Liver (tissue), 9 donors: ENCODE results near the gene FCN3. TPM values are rescaled to one million over a fixed set of nuclear protein-coding genes. Genes with fewer than 3 reads are reported as not detected.

Experiments
- DNase-seq: peaks from one replicate; pipeline ENCODE4 v3.0.0-alpha.2; 2017; ENCODE audit warnings: low spot score
- H3K27ac ChIP-seq, 2 donors: one replicate each; pipeline ENCODE4 v1.7.0; 2013; ENCODE audit warnings: inconsistent platforms in 2 of 2, low read length in 2 of 2, control low read depth in 1 of 2, low read depth in 1 of 2, mild to moderate bottlenecking in 1 of 2
- H3K27me3 ChIP-seq, 4 donors: one replicate each; pipeline versions ENCODE4 v1.6.1 to v1.7.0; 2013; ENCODE audit warnings: low read length in 3 of 4, inconsistent platforms in 1 of 4, mild to moderate bottlenecking in 1 of 4, moderate library complexity in 1 of 4; ENCODE audit not compliant: control insufficient read depth in 4 of 4, insufficient read depth in 4 of 4
- H3K36me3 ChIP-seq, 4 donors: one replicate each; pipeline versions ENCODE4 v1.6.1 to v1.7.0; 2013; ENCODE audit warnings: low read length in 3 of 4, mild to moderate bottlenecking in 3 of 4, low read depth in 1 of 4, moderate library complexity in 1 of 4; ENCODE audit not compliant: control insufficient read depth in 4 of 4, insufficient read depth in 3 of 4
- H3K4me1 ChIP-seq, 4 donors: one replicate each; pipeline versions ENCODE4 v1.6.1 to v1.7.0; 2013; ENCODE audit warnings: low read length in 3 of 4, mild to moderate bottlenecking in 3 of 4, moderate library complexity in 1 of 4; ENCODE audit not compliant: control insufficient read depth in 4 of 4, insufficient read depth in 4 of 4
- H3K4me3 ChIP-seq, 3 donors: one replicate each; pipeline versions ENCODE4 v1.6.1 to v1.7.0; 2013; ENCODE audit warnings: low read length in 3 of 3, control low read depth in 1 of 3, low read depth in 1 of 3, mild to moderate bottlenecking in 1 of 3
- H3K9ac ChIP-seq, 2 donors: one replicate each; pipeline ENCODE4 v1.7.0; 2013; ENCODE audit warnings: low read length in 2 of 2, mild to moderate bottlenecking in 2 of 2, moderate library complexity in 2 of 2, control low read depth in 1 of 2, low read depth in 1 of 2
- H3K9me3 ChIP-seq, 4 donors: one replicate each; pipeline versions ENCODE4 v1.6.1 to v1.7.0; 2013; ENCODE audit warnings: low read length in 3 of 4; ENCODE audit not compliant: control insufficient read depth in 4 of 4
- ATF3 ChIP-seq: IDR thresholded peaks from 2 replicates; pipeline ENCODE4 v1.6.1; 2016; ENCODE audit warnings: antibody characterized with exemption
- CTCF ChIP-seq: fragments of 150-350 bp; IDR thresholded peaks from 2 replicates; pipeline ENCODE4 v1.5.1; 2017; ENCODE audit warnings: improper control_type of control experiment, low read depth, low read length; ENCODE audit not compliant: missing input control
- EGR1 ChIP-seq, 2 donors: IDR thresholded peaks; 2 replicates each; pipeline ENCODE4 v1.6.1; 2016 to 2018; ENCODE audit warnings: antibody characterized with exemption in 2 of 2, low read depth in 2 of 2
- FOXA1 ChIP-seq: IDR thresholded peaks from 2 replicates; pipeline ENCODE4 v1.6.1; 2016; ENCODE audit warnings: antibody characterized with exemption
- FOXA2 ChIP-seq: IDR thresholded peaks from 2 replicates; pipeline ENCODE4 v1.6.1; 2016; ENCODE audit warnings: antibody characterized with exemption
- GABPA ChIP-seq, 2 donors: IDR thresholded peaks in 1 of 2; conservative IDR thresholded peaks in 1 of 2; 2 replicates each; pipeline ENCODE4 v1.6.1; 2016; ENCODE audit warnings: antibody characterized with exemption in 2 of 2, mild to moderate bottlenecking in 1 of 2, moderate library complexity in 1 of 2
- HNF4A ChIP-seq, 2 donors: conservative IDR thresholded peaks; 2 replicates each; pipeline ENCODE4 v1.6.1; 2016; ENCODE audit warnings: antibody characterized with exemption in 2 of 2, mild to moderate bottlenecking in 2 of 2
- JUND ChIP-seq, 2 donors: IDR thresholded peaks; 2 replicates each; pipeline ENCODE4 v1.6.1; 2016; ENCODE audit warnings: antibody characterized with exemption in 2 of 2
- MAX ChIP-seq: IDR thresholded peaks from 2 replicates; pipeline ENCODE4 v1.6.1; 2016; ENCODE audit warnings: antibody characterized with exemption
- RAD21 ChIP-seq, 2 donors: IDR thresholded peaks; 2 replicates each; pipeline ENCODE4 v1.6.1; 2016; ENCODE audit warnings: antibody characterized with exemption in 2 of 2, mild to moderate bottlenecking in 2 of 2
- REST ChIP-seq: IDR thresholded peaks from 2 replicates; pipeline ENCODE4 v1.6.1; 2016; ENCODE audit warnings: antibody characterized with exemption, mild to moderate bottlenecking
- SP1 ChIP-seq: IDR thresholded peaks from 2 replicates; pipeline ENCODE4 v1.6.1; 2018; ENCODE audit warnings: antibody characterized with exemption, mild to moderate bottlenecking
- YY1 ChIP-seq: IDR thresholded peaks from 2 replicates; pipeline ENCODE4 v1.6.1; 2016; ENCODE audit warnings: antibody characterized with exemption, mild to moderate bottlenecking
- ZBTB33 ChIP-seq: IDR thresholded peaks from 2 replicates; pipeline ENCODE4 v1.6.1; 2016; ENCODE audit warnings: antibody characterized with exemption
- WGBS: extraction: QIAGEN DNeasy Blood & Tissue Kit; methylation state at CpG from one replicate; pipeline ENCODE4 v1.1.7; 2013; 5-methylcytosine and 5-hydroxymethylcytosine counted together
- polyA plus RNA-seq, 2 donors: library from polyadenylated mRNA; stranded (reverse) in 1 of 2; unstranded in 1 of 2; fragments of 200-250 nt in 1 of 2; fragments of >200 nt in 1 of 2; fragmentation: Nextera tagmentation in 1 of 2; extraction: Ambion mirVana in 1 of 2; gene quantifications; one replicate each; pipeline versions ENCODE4 v1.2.1 to v1.2.3, GENCODE V29; 2013 to 2015
- total RNA-seq, 2 donors: library from RNA; depleted of rRNA; stranded (reverse); fragments of >200 nt; gene quantifications; one replicate each; pipeline ENCODE4 v1.2.3, GENCODE V29; 2014
- donor health status: healthy.
- donor health status: healthy.
- donor health status: healthy.
- donor health status: healthy.
- donor health status: healthy.

The FCN3 gene
- total and polyA plus RNA-seq, 4 donors, result 87.3 to 310 (median 137) TPM

GRCh38 chr1:27381969-27382762 lies 7.5 kb upstream of the FCN3 start:
- no peaks in the 10 kb centered on the region for H3K27me3 ChIP-seq
- no peaks in the 10 kb centered on the region for H3K9me3 ChIP-seq
- H3K4me3 ChIP-seq, result no peak overlapping the region
- no peaks in the 10 kb centered on the region for H3K4me1 ChIP-seq
- no peak overlapping the region for H3K27ac ChIP-seq
- no peak for TF ChIP-seq CTCF
- TF ChIP-seq GABPA (IDR thresholded peaks at IDR 0.05 in 1 of 2, conservative IDR thresholded peaks at IDR 0.05 in 1 of 2), result no peak
- TF ChIP-seq JUND (IDR thresholded peaks at IDR 0.05), result no peak
- no peak for TF ChIP-seq ZBTB33
- no peak for TF ChIP-seq EGR1 (IDR thresholded peaks at IDR 0.05; ENCODE audit: low read depth in 2 of 2)
- no peak for TF ChIP-seq FOXA2
- no peak for TF ChIP-seq FOXA1
- TF ChIP-seq RAD21 (IDR thresholded peaks at IDR 0.05), result no peak
- TF ChIP-seq SP1, result no peak
- no peak for TF ChIP-seq ATF3
- TF ChIP-seq MAX, result no peak
- TF ChIP-seq REST, result no peak
- no peak for TF ChIP-seq YY1
- TF ChIP-seq HNF4A (conservative IDR thresholded peaks at IDR 0.05), result no peak
- no peak overlapping the region for H3K9ac ChIP-seq
- no peak for DNase-seq
- no peaks in the 10 kb centered on the region for H3K36me3 ChIP-seq
- 77% methylated on average over 18 of the region's 18 CpGs for WGBS
